SK-N-SH (cell line): ENCODE data around the gene LARP1B. TPM values are rescaled to one million over a fixed set of nuclear protein-coding genes. Genes with fewer than 3 reads are reported as not detected.

Experiments used
- CTCF ChIA-PET: fragments of 300-600, 350-600 bp; formaldehyde crosslinking; extraction: SDS; loops from one replicate; lab custom pipeline; 2021; lab: Yijun Ruan, JAX
- POLR2A ChIA-PET: fragments of 350-600 bp; sonication (Branson Sonifier 250); formaldehyde crosslinking; extraction: SDS; loops from one replicate; lab custom pipeline; 2020; ENCODE audit warnings: antibody characterized with exemption, inconsistent platforms; lab: Yijun Ruan, JAX
- DNase-seq: peaks from one replicate; pipeline ENCODE4 v3.0.0; 2012
- H2AFZ ChIP-seq: fragments of 200-600 bp; sonication (generic); 2 replicates; pipeline ENCODE4 v1.8.1; 2016; ENCODE audit warnings: antibody characterized with exemption, mild to moderate bottlenecking, low read depth
- H3F3A ChIP-seq: fragments of 200-600 bp; sonication (generic); replicated peaks from 2 replicates; pipeline ENCODE3; 2016; ENCODE audit warnings: antibody characterized with exemption, mild to moderate bottlenecking; ENCODE audit not compliant: insufficient read depth
- H3K27ac ChIP-seq, 2 experiments: fragments of 200-500 bp in 1 of 2; fragments of 200-600 bp in 1 of 2; sonication (Bioruptor generic) in 1 of 2; sonication (generic), shearing (Covaris generic) in 1 of 2; 2 replicates each; pipeline versions ENCODE4 v1.5.1 to v1.6.1; 2014 to 2016; ENCODE audit warnings: low read depth in 2 of 2, inconsistent platforms in 1 of 2, low read length in 1 of 2, mild to moderate bottlenecking in 1 of 2, mixed read lengths in 1 of 2
- H3K27me3 ChIP-seq: fragments of 200-600 bp; sonication (generic), shearing (Covaris generic); 2 replicates; pipeline ENCODE4 v1.6.1; 2016; ENCODE audit warnings: mixed run types; ENCODE audit not compliant: insufficient read depth
- H3K36me3 ChIP-seq, 2 experiments: fragments of 200-500 bp in 1 of 2; fragments of 200-600 bp in 1 of 2; sonication (Bioruptor generic) in 1 of 2; sonication (generic) in 1 of 2; replicated peaks in 1 of 2; 2 replicates each; pipeline versions ENCODE3 to v1.5.1; 2014 to 2016; ENCODE audit warnings: low read length in 1 of 2, mild to moderate bottlenecking in 1 of 2; ENCODE audit not compliant: insufficient read depth in 2 of 2, control insufficient read depth in 1 of 2
- H3K4me1 ChIP-seq, 2 experiments: fragments of 200-500 bp in 1 of 2; fragments of 200-600 bp in 1 of 2; sonication (Bioruptor generic) in 1 of 2; sonication (generic), shearing (Covaris generic) in 1 of 2; 2 replicates each; pipeline versions ENCODE4 v1.5.1 to v1.6.1; 2014 to 2016; ENCODE audit warnings: low read depth in 1 of 2, low read length in 1 of 2, mixed run types in 1 of 2; ENCODE audit not compliant: insufficient read depth in 2 of 2, control insufficient read depth in 1 of 2
- H3K4me2 ChIP-seq: fragments of 200-600 bp; sonication (generic), shearing (Covaris generic); 2 replicates; pipeline ENCODE4 v1.6.1; 2017; ENCODE audit warnings: mixed run types
- H3K4me3 ChIP-seq, 2 experiments: fragments of 200-500 bp in 1 of 2; fragments of 200-600 bp in 1 of 2; sonication (Bioruptor generic) in 1 of 2; sonication (generic), shearing (Covaris generic) in 1 of 2; 2 replicates each; pipeline versions ENCODE4 v1.5.1 to v1.8.1; 2014 to 2016; ENCODE audit warnings: low read depth in 2 of 2, inconsistent platforms in 1 of 2, low read length in 1 of 2, mild to moderate bottlenecking in 1 of 2, mixed read lengths in 1 of 2, moderate library complexity in 1 of 2
- H3K79me2 ChIP-seq: fragments of 200-600 bp; sonication (generic); 2 replicates; pipeline ENCODE4 v1.8.1; 2017; ENCODE audit warnings: mild to moderate bottlenecking; ENCODE audit not compliant: insufficient read depth
- H3K9ac ChIP-seq: fragments of 200-600 bp; sonication (generic); 2 replicates; pipeline ENCODE4 v1.6.1; 2017; ENCODE audit warnings: mixed run types
- H3K9me2 ChIP-seq: fragments of 200-600 bp; sonication (generic); 2 replicates; pipeline ENCODE4 v1.6.1; 2017; ENCODE audit warnings: mixed run types
- H3K9me3 ChIP-seq: fragments of 200-600 bp; sonication (generic); 2 replicates; pipeline ENCODE4 v1.6.1; 2017; ENCODE audit warnings: mixed run types, mild to moderate bottlenecking, moderate library complexity
- H4K20me1 ChIP-seq: fragments of 200-600 bp; sonication (generic); 2 replicates; pipeline ENCODE4 v1.6.1; 2017; ENCODE audit warnings: mild to moderate bottlenecking, mixed run types; ENCODE audit not compliant: insufficient read depth
- CTCF ChIP-seq: fragments of 200-600 bp; sonication (generic); IDR thresholded peaks from 2 replicates; pipeline ENCODE4 v1.6.1; 2017; ENCODE audit warnings: antibody characterized with exemption, mild to moderate bottlenecking, moderate library complexity
- EZH2phosphoT487 ChIP-seq: fragments of 200-600 bp; sonication (generic); IDR thresholded peaks from 2 replicates; pipeline ENCODE4 v1.6.1; 2017; ENCODE audit warnings: low read depth, mixed run types, mild to moderate bottlenecking, antibody characterized with exemption, moderate library complexity, borderline replicate concordance
- FOSL2 ChIP-seq: IDR thresholded peaks from 2 replicates; pipeline ENCODE4 v1.4.0; 2012; ENCODE audit warnings: low read depth, mild to moderate bottlenecking, moderate library complexity, borderline replicate concordance
- FOXM1 ChIP-seq: IDR thresholded peaks from 2 replicates; pipeline ENCODE4 v1.4.0; 2012; ENCODE audit warnings: low read depth, mild to moderate bottlenecking
- GABPA ChIP-seq: IDR thresholded peaks from 2 replicates; pipeline ENCODE4 v1.4.0; 2012; ENCODE audit warnings: low read depth, mild to moderate bottlenecking
- GATA2 ChIP-seq: sonication (generic); formaldehyde crosslinking; IDR thresholded peaks from 2 replicates; pipeline ENCODE4 v1.5.0; 2020; ENCODE audit warnings: mild to moderate bottlenecking, missing genetic modification reagents
- IRF3 ChIP-seq: fragments of 150-350 bp; IDR thresholded peaks from 2 replicates; pipeline ENCODE4 v1.6.1; 2016; ENCODE audit warnings: mild to moderate bottlenecking, low read depth, low read length
- JUND ChIP-seq: IDR thresholded peaks from 2 replicates; pipeline ENCODE4 v1.4.0; 2012
- MEF2A ChIP-seq: IDR thresholded peaks from 2 replicates; pipeline ENCODE4 v1.4.0; 2012; ENCODE audit warnings: low read depth, borderline replicate concordance
- PBX3 ChIP-seq: IDR thresholded peaks from 2 replicates; pipeline ENCODE4; 2012
- RAD21 ChIP-seq: IDR thresholded peaks from 2 replicates; pipeline ENCODE4 v1.6.1; 2012; ENCODE audit warnings: mild to moderate bottlenecking, low read length
- REST ChIP-seq: IDR thresholded peaks from 2 replicates; pipeline ENCODE4 v1.6.1; 2012; ENCODE audit warnings: mild to moderate bottlenecking, low read depth, low read length, moderate library complexity
- RFX5 ChIP-seq: IDR thresholded peaks from 2 replicates; pipeline ENCODE4 v1.6.1; 2012; ENCODE audit warnings: mild to moderate bottlenecking, improper control_type of control experiment, low read length
- RXRA ChIP-seq: IDR thresholded peaks from 2 replicates; pipeline ENCODE4 v1.4.0; 2012; ENCODE audit warnings: low read depth, mild to moderate bottlenecking, borderline replicate concordance
- SMC3 ChIP-seq: IDR thresholded peaks from 2 replicates; pipeline ENCODE4 v1.6.1; 2012; ENCODE audit warnings: low read depth, low read length, improper control_type of control experiment
- TAF1 ChIP-seq: IDR thresholded peaks from 2 replicates; pipeline ENCODE4 v1.6.1; 2012; ENCODE audit warnings: low read depth, mild to moderate bottlenecking, low read length, moderate library complexity, borderline replicate concordance
- TCF12 ChIP-seq: IDR thresholded peaks from 2 replicates; pipeline ENCODE4 v1.4.0; 2012
- USF2 ChIP-seq: fragments of 150-350 bp; IDR thresholded peaks from 2 replicates; pipeline ENCODE4 v1.6.1; 2017; ENCODE audit warnings: antibody characterized with exemption, low read length, low read depth, borderline replicate concordance
- YY1 ChIP-seq: IDR thresholded peaks from 2 replicates; pipeline ENCODE4 v1.4.0; 2012; ENCODE audit warnings: low read depth, mild to moderate bottlenecking
- ZBTB33 ChIP-seq: IDR thresholded peaks from 2 replicates; pipeline ENCODE4 v1.4.0; 2012; ENCODE audit warnings: low read depth, borderline replicate concordance
- WGBS: methylation state at CpG from one replicate; pipeline ENCODE4 v1.1.6; 2017; ENCODE audit warnings: low lambda C conversion rate; 5-methylcytosine and 5-hydroxymethylcytosine counted together
- polyA plus RNA-seq, 3 experiments: library from polyadenylated mRNA; depleted of rRNA; stranded (reverse); fragments of >200 nt; gene quantifications; 2 replicates each; pipeline ENCODE4 v1.2.3, GENCODE V29; 2012

The LARP1B gene
- polyA plus RNA-seq, 1 of the 3 experiments (the other 2 are of a cell fraction) = 4.8 TPM

GRCh38 chr4:128155231-128155855 lies 94.2 kb downstream of the LARP1B start:
- Histone ChIP-seq H3K4me2 (no peak overlapping the region), H3F3A (peaks cover 3% of the 10 kb centered on the region), H3K79me2 (no peaks in the 10 kb centered on the region), H3K9ac (no peak overlapping the region), H2AFZ (no peak overlapping the region), H3K9me2 (no peaks in the 10 kb centered on the region), H3K27me3 (no peaks in the 10 kb centered on the region), H3K36me3 (peaks cover 0 to 18% of the 10 kb centered on the region in 2 experiments), H4K20me1 (no peaks in the 10 kb centered on the region), H3K27ac (no peak overlapping the region), H3K9me3 (no peaks in the 10 kb centered on the region), H3K4me3 (no peak overlapping the region), H3K4me1 (no peaks in the 10 kb centered on the region)
- 95% methylated on average over 19 of the region's 29 CpGs for WGBS
- TF ChIP-seq REST = no peak
- no peak for TF ChIP-seq TAF1
- TF ChIP-seq YY1 = no peak
- TF ChIP-seq ZBTB33 = no peak
- no peak for TF ChIP-seq RAD21
- no peak for TF ChIP-seq JUND
- no peak for TF ChIP-seq CTCF
- TF ChIP-seq FOXM1 = no peak
- no peak for TF ChIP-seq FOSL2
- TF ChIP-seq USF2 = no peak
- no peak for TF ChIP-seq EZH2phosphoT487
- TF ChIP-seq RXRA = no peak
- TF ChIP-seq MEF2A = no peak
- TF ChIP-seq GATA2 = no peak
- no peak for TF ChIP-seq TCF12
- TF ChIP-seq RFX5 = no peak
- no peak for TF ChIP-seq SMC3
- TF ChIP-seq IRF3 = no peak
- no peak for TF ChIP-seq GABPA
- no peak for TF ChIP-seq PBX3
- ChIA-PET CTCF (no interaction called here), POLR2A (no interaction called here)
- DNase-seq = peak; percentile 10
